ENCODE results near the gene MKNK1. TPM values are rescaled to one million over a fixed set of nuclear protein-coding genes. Genes with fewer than 3 reads are reported as not detected.

MKNK1 gene
- total and polyA plus RNA-seq, 2 of the 8 experiments (the other 6 are each of a cell fraction or from before 2014, with no cell fraction given), result 13.9 to 21.5 TPM

- peak; percentile 37 for TF ChIP-seq EZH2 (IDR thresholded peaks at IDR 0.05; ENCODE audit: low read depth, low read length, severe bottlenecking)
- TF ChIP-seq CBX5 (IDR thresholded peaks at IDR 0.05; ENCODE audit: low read depth, low read length), result no peak
- TF ChIP-seq TBP (IDR thresholded peaks at IDR 0.05; ENCODE audit: low read depth, low read length), result peak; percentile 29; the same call in 1 of the 2 replicates
- peak in 1 of 2 experiments; percentile 0; a peak in 1 of 4 replicates for TF ChIP-seq RAD21 (IDR thresholded peaks at IDR 0.05 in 1 of 2, conservative IDR thresholded peaks at IDR 0.05 in 1 of 2; ENCODE audit: low read depth in 2 of 2, low read length in 2 of 2)
- no peak; the same call in 1 of the 2 replicates for TF ChIP-seq GABPA (IDR thresholded peaks at IDR 0.05; ENCODE audit: borderline replicate concordance, insufficient read depth, low read length)
- peak; percentile 56; the same call in 1 of the 2 replicates for TF ChIP-seq TEAD4 (IDR thresholded peaks at IDR 0.05; ENCODE audit: low read depth, low read length)
- peak; percentile 77 for TF ChIP-seq MAX (IDR thresholded peaks at IDR 0.05)
- peak; percentile 56 for TF ChIP-seq CTBP2 (IDR thresholded peaks at IDR 0.05; ENCODE audit: borderline replicate concordance, insufficient read depth, insufficient read length, low read length)
- TF ChIP-seq E2F6 (IDR thresholded peaks at IDR 0.05), result peak; percentile 61
- ChIA-PET CTCF (ENCODE audit: partially characterized antibody) (interaction anchor here (0.5 to 25.0 kb wide), 28 partner anchors 7 to 670 kb away, joined by 3 to 1068 read pairs (median 6); partner anchors contain the start of genes DMBX1, KNCN, MKNK1 and MOB3C), POLR2A (ENCODE audit: partially characterized antibody) (interaction anchor here (0.7 to 2.6 kb wide), 9 partner anchors 33 to 148 kb away, joined by 3 to 20 read pairs (median 3); no protein-coding TSS in a partner anchor)
- Histone ChIP-seq H2BK12ac (ENCODE audit: low read depth, low read length) (no peak overlapping the region), H4K8ac (ENCODE audit: extremely low read depth, insufficient read depth, low read length) (no peak overlapping the region), H2BK15ac (ENCODE audit: low read length) (no peak overlapping the region), H2AK5ac (ENCODE audit: low read depth, low read length) (no peak overlapping the region), H3K27ac (ENCODE audit: low read depth, low read length) (no peak overlapping the region), H3K79me2 (ENCODE audit: control insufficient read depth in 1 of 2, insufficient read depth in 2 of 2, low read length in 2 of 2) (no peaks in the 10 kb centered on the region), H4K20me1 (replicated peaks in 1 of 2; ENCODE audit: control insufficient read depth in 1 of 2, insufficient read depth in 2 of 2, low read length in 2 of 2) (peaks cover 2% of the 10 kb centered on the region in 2 experiments), H4K5ac (ENCODE audit: insufficient read length, low read depth, low read length) (no peak overlapping the region), H3K36me3 (ENCODE audit: control insufficient read depth in 2 of 4, insufficient read depth in 4 of 4, low read length in 3 of 4) (no peaks in the 10 kb centered on the region), H3K4me2 (ENCODE audit: insufficient read depth in 1 of 2, low read depth in 2 of 2, low read length in 2 of 2) (peak overlapping the region; percentile 48 to 57), H2BK120ac (replicated peaks; ENCODE audit: low read depth, low read length) (no peak overlapping the region), H3K9me3 (ENCODE audit: insufficient read depth in 2 of 2, low read depth in 1 of 2, low read length in 1 of 2) (no peaks in the 10 kb centered on the region), H3K56ac (replicated peaks; ENCODE audit: insufficient read length, low read depth, low read length) (no peak overlapping the region), H2AFZ (ENCODE audit: low read length) (no peak overlapping the region), H2BK5ac (ENCODE audit: low read depth, low read length) (no peak overlapping the region), H3K4me3 (ENCODE audit: extremely low read depth in 1 of 4, insufficient read depth in 2 of 4, low read depth in 3 of 4, low read length in 4 of 4) (peak overlapping the region in 3 of 4 experiments; percentile 9 to 40 (median 23); a peak in 5 of 8 replicates), H3K23me2 (ENCODE audit: low read depth, low read length) (0 out of 2 replicates have a peak, but pooled peaks cover 1% of the 10 kb centered on the region), H3K4ac (replicated peaks; ENCODE audit: insufficient read length, low read depth, low read length) (no peak overlapping the region), H3K79me1 (ENCODE audit: low read depth, low read length) (no peaks in the 10 kb centered on the region), H3K4me1 (replicated peaks in 1 of 4; ENCODE audit: control insufficient read depth in 3 of 4, insufficient read depth in 4 of 4, low read length in 3 of 4) (peaks cover 9 to 37% (median 21%) of the 10 kb centered on the region in 4 experiments), H3K9ac (replicated peaks in 1 of 4; ENCODE audit: extremely low read depth in 1 of 4, low read depth in 3 of 4, low read length in 3 of 4) (no peak overlapping the region), H3K18ac (ENCODE audit: extremely low read depth, low read length) (peak overlapping the region; percentile 75; the same call in 1 of the 2 replicates), H4K91ac (replicated peaks; ENCODE audit: insufficient read length, low read length) (no peak overlapping the region), H2BK20ac (ENCODE audit: low read length) (0 out of 2 replicates have a peak overlapping the region, but pooled peaks have one; percentile 34), H3K14ac (ENCODE audit: insufficient read length) (no peak overlapping the region), H3K23ac (ENCODE audit: insufficient read length) (no peak overlapping the region), H3K27me3 (replicated peaks in 1 of 4; ENCODE audit: control insufficient read depth in 3 of 4, extremely low read depth in 1 of 4, insufficient read depth in 3 of 4, low read length in 3 of 4) (peaks cover 18 to 87% (median 66%) of the 10 kb centered on the region in 4 experiments)
- DNase-seq (ENCODE audit: low read depth in 1 of 2, low spot score in 2 of 2) (peak in 1 of 2 experiments; percentile 82), FAIRE-seq (no peak)
- 8% methylated on average over 14 of the region's 14 CpGs; no CpG with 5 or more reads in 1 of the 2 experiments for WGBS, 2 experiments (ENCODE audit: extremely low coverage in 1 of 2, insufficient coverage in 1 of 2, insufficient read length in 1 of 2, insufficient replicate concordance in 2 of 2, low coverage in 1 of 2, low lambda C conversion rate in 2 of 2, missing lambda C conversion rate in 1 of 2)
Observed at GRCh38 chr1:46526691-46527291, 77.3 kb downstream of the MKNK1 start.

All from H1 (cell line).